Sciatic nerve (tissue), 2 donors: ENCODE data around the gene VPS13D. TPM values are rescaled to one million over a fixed set of nuclear protein-coding genes. Genes with fewer than 3 reads are reported as not detected.

Source experiments
- ATAC-seq: fragments of 200-7000 bp; cut with Tn5 transposase; one replicate; pipeline ENCODE4 v1.9.1; 2020; ENCODE audit warnings: mild to moderate bottlenecking, moderate library complexity
- DNase-seq: peaks from one replicate; pipeline ENCODE4 v3.0.0-alpha.2; 2020; ENCODE audit warnings: low spot score
- intact Hi-C: fragments of 100-400 bp; cut with DNase I; formaldehyde crosslinking; loops from one replicate; pipeline ENCODE4 v1.14.2; 2022
- total RNA-seq: library from RNA; stranded (reverse); fragmentation: NEBNext Ultra II Directional; extraction: Animal tissue kit (Norgen Biotek cat#: 25700); gene quantifications from one replicate; pipeline ENCODE4 v1.2.1, GENCODE V29; 2021
- donor health status: DM: no; HTN: no; CAD: no.
- donor health status: DM: no; HTN: no; CAD: no.

Gene VPS13D
- total RNA-seq, 1 donor from 2014 or later: 123 TPM

- peak; percentile 62 for ATAC-seq
- no peak for DNase-seq
- intact Hi-C loops: no loop called here
Observed at GRCh38 chr1:12344596-12345349, 114.9 kb downstream of the VPS13D start.

- intact Hi-C loops: no loop called here
- ATAC-seq (peak; percentile 43), DNase-seq (no peak)
Observed at GRCh38 chr1:12345350-12346217, 115.8 kb downstream of the VPS13D start.

- ATAC-seq: no peak
- no peak for DNase-seq
Observed at GRCh38 chr1:12346483-12347151, 116.8 kb downstream of the VPS13D start.

GRCh38 chr1:12348113-12348512 is 118.3 kb downstream of the VPS13D start:
- no peak for ATAC-seq
- no peak for DNase-seq
- intact Hi-C loops: no loop called here

More at GRCh38 chr1:12346483-12347151, 116.8 kb downstream of the VPS13D start:
- intact Hi-C loops: no loop called here

- DNase-seq (no peak), ATAC-seq (no peak)
- intact Hi-C loops: no loop called here
Observed at GRCh38 chr1:12353981-12354380, 124.2 kb downstream of the VPS13D start.

- intact Hi-C loops: no loop called here
- DNase-seq: no peak
- ATAC-seq: peak; percentile 61
Observed at GRCh38 chr1:12356004-12356890, 126.4 kb downstream of the VPS13D start.

GRCh38 chr1:12358499-12358898 is 128.7 kb downstream of the VPS13D start:
- DNase-seq (no peak), ATAC-seq (no peak)
- intact Hi-C loops: no loop called here

- ATAC-seq: no peak
- DNase-seq: no peak
- intact Hi-C loops: no loop called here
Observed at GRCh38 chr1:12359359-12360133, 129.7 kb downstream of the VPS13D start.

- intact Hi-C loops: no loop called here
- ATAC-seq (peak; percentile 79), DNase-seq (no peak)
Observed at GRCh38 chr1:12368646-12369045, 138.8 kb downstream of the VPS13D start.

- DNase-seq (no peak), ATAC-seq (peak; percentile 72)
- intact Hi-C loops: no loop called here
Observed at GRCh38 chr1:12369258-12369657, 139.4 kb downstream of the VPS13D start.

- no peak for ATAC-seq
- intact Hi-C loops: no loop called here
- DNase-seq: no peak
Observed at GRCh38 chr1:12370333-12370975, 140.6 kb downstream of the VPS13D start.

- ATAC-seq (no peak), DNase-seq (no peak)
- intact Hi-C loops: no loop called here
Observed at GRCh38 chr1:12371053-12371452, 141.2 kb downstream of the VPS13D start.

GRCh38 chr1:12372180-12372579 is 142.3 kb downstream of the VPS13D start:
- intact Hi-C loops: no loop called here
- ATAC-seq (no peak), DNase-seq (no peak)

- no peak for DNase-seq
- intact Hi-C loops: no loop called here
- no peak for ATAC-seq
Observed at GRCh38 chr1:12372761-12373160, 142.9 kb downstream of the VPS13D start.

- intact Hi-C loops: no loop called here
- DNase-seq (no peak), ATAC-seq (no peak)
Observed at GRCh38 chr1:12375133-12375829, 145.5 kb downstream of the VPS13D start.

- intact Hi-C loops: no loop called here
- ATAC-seq: peak; percentile 60
Observed at GRCh38 chr1:12376236-12377045, 146.6 kb downstream of the VPS13D start.

More at GRCh38 chr1:12376236-12377045, 146.6 kb downstream of the VPS13D start:
- no peak for DNase-seq
